ENCODE results near the gene MAST4.

The MAST4 gene

GRCh38 chr5:66661149-66661548, 65.0 kb downstream of the MAST4 start:
- H3K36me3 ChIP-seq (ENCODE audit: control insufficient read depth, insufficient read depth, low read length): no peaks in the 10 kb centered on the region
- no peak for TF ChIP-seq CTCF (IDR thresholded peaks at IDR 0.05)
- no peaks in the 10 kb centered on the region for H3K79me2 ChIP-seq
- H3K4me1 ChIP-seq: no peaks in the 10 kb centered on the region
- no peak overlapping the region for H3K9ac ChIP-seq
- H3K4me2 ChIP-seq (ENCODE audit: low read length): no peak overlapping the region
- H2AFZ ChIP-seq: no peak overlapping the region
- no peak overlapping the region for H3K4me3 ChIP-seq (ENCODE audit: low read depth, low read length)
- no peak overlapping the region for H3K27ac ChIP-seq
- no peaks in the 10 kb centered on the region for H3K27me3 ChIP-seq (ENCODE audit: control insufficient read depth, insufficient read depth, low read length)
- H3K9me3 ChIP-seq (ENCODE audit: control insufficient read depth, low read length): no peaks in the 10 kb centered on the region

GRCh38 chr5:66666778-66667177, 70.6 kb downstream of the MAST4 start:
- TF ChIP-seq CTCF (IDR thresholded peaks at IDR 0.05): no peak
- no peaks in the 10 kb centered on the region for H3K4me1 ChIP-seq
- no peak overlapping the region for H3K27ac ChIP-seq
- no peaks in the 10 kb centered on the region for H3K36me3 ChIP-seq (ENCODE audit: control insufficient read depth, insufficient read depth, low read length)
- no peak overlapping the region for H2AFZ ChIP-seq
- no peak overlapping the region for H3K4me2 ChIP-seq (ENCODE audit: low read length)
- no peaks in the 10 kb centered on the region for H3K27me3 ChIP-seq (ENCODE audit: control insufficient read depth, insufficient read depth, low read length)
- H3K9me3 ChIP-seq (ENCODE audit: control insufficient read depth, low read length): no peaks in the 10 kb centered on the region
- H3K4me3 ChIP-seq (ENCODE audit: low read depth, low read length): no peak overlapping the region
- H3K79me2 ChIP-seq: no peaks in the 10 kb centered on the region
- no peak overlapping the region for H3K9ac ChIP-seq

- TF ChIP-seq CTCF (IDR thresholded peaks at IDR 0.05): no peak
- H3K27ac ChIP-seq: no peak overlapping the region
These were observed 73.1 kb downstream of the MAST4 start for GRCh38 chr5:66669086-66669861.

GRCh38 chr5:66669862-66670195, 73.6 kb downstream of the MAST4 start:
- no peaks in the 10 kb centered on the region for H3K79me2 ChIP-seq
- H3K4me1 ChIP-seq: no peaks in the 10 kb centered on the region
- H3K4me2 ChIP-seq (ENCODE audit: low read length): no peak overlapping the region
- no peak overlapping the region for H3K27ac ChIP-seq
- no peak for TF ChIP-seq CTCF (IDR thresholded peaks at IDR 0.05)
- no peaks in the 10 kb centered on the region for H3K9me3 ChIP-seq (ENCODE audit: control insufficient read depth, low read length)
- H3K9ac ChIP-seq: no peak overlapping the region
- no peak overlapping the region for H3K4me3 ChIP-seq (ENCODE audit: low read depth, low read length)
- H3K27me3 ChIP-seq (ENCODE audit: control insufficient read depth, insufficient read depth, low read length): no peaks in the 10 kb centered on the region
- H2AFZ ChIP-seq: no peak overlapping the region
- no peaks in the 10 kb centered on the region for H3K36me3 ChIP-seq (ENCODE audit: control insufficient read depth, insufficient read depth, low read length)

More at GRCh38 chr5:66669086-66669861, 73.1 kb downstream of the MAST4 start:
- H3K4me3 ChIP-seq (ENCODE audit: low read depth, low read length): no peak overlapping the region
- H3K9me3 ChIP-seq (ENCODE audit: control insufficient read depth, low read length): no peaks in the 10 kb centered on the region
- no peak overlapping the region for H3K4me2 ChIP-seq (ENCODE audit: low read length)
- H3K27me3 ChIP-seq (ENCODE audit: control insufficient read depth, insufficient read depth, low read length): no peaks in the 10 kb centered on the region
- H3K9ac ChIP-seq: no peak overlapping the region
- no peaks in the 10 kb centered on the region for H3K4me1 ChIP-seq
- H3K79me2 ChIP-seq: no peaks in the 10 kb centered on the region
- no peak overlapping the region for H2AFZ ChIP-seq
- H3K36me3 ChIP-seq (ENCODE audit: control insufficient read depth, insufficient read depth, low read length): no peaks in the 10 kb centered on the region

- Histone ChIP-seq H3K4me1 (no peaks in the 10 kb centered on the region), H3K4me2 (ENCODE audit: low read length) (no peak overlapping the region), H3K36me3 (ENCODE audit: control insufficient read depth, insufficient read depth, low read length) (no peaks in the 10 kb centered on the region), H3K79me2 (no peaks in the 10 kb centered on the region), H3K4me3 (ENCODE audit: low read depth, low read length) (no peak overlapping the region), H3K27me3 (ENCODE audit: control insufficient read depth, insufficient read depth, low read length) (no peaks in the 10 kb centered on the region), H3K9me3 (ENCODE audit: control insufficient read depth, low read length) (no peaks in the 10 kb centered on the region), H2AFZ (no peak overlapping the region), H3K27ac (no peak overlapping the region), H3K9ac (no peak overlapping the region)
- TF ChIP-seq CTCF (IDR thresholded peaks at IDR 0.05): no peak
These were observed 75.1 kb downstream of the MAST4 start for GRCh38 chr5:66671305-66671704.
